Lower leg skin (tissue), 4 donors: ENCODE measurements around the gene TRIM75. TPM values are rescaled to one million over a fixed set of nuclear protein-coding genes. Genes with fewer than 3 reads are reported as not detected.
"Not testable (repeated sequence)": the region's sequence is repeated elsewhere in the genome, so short reads cannot be mapped to it uniquely, and the experiment has no call there.

Experiments used
- DNase-seq, 2 donors: peaks; one replicate each; pipeline ENCODE4 v3.0.0-alpha.2; 2019; ENCODE audit warnings: low spot score in 2 of 2
- H3K4me3 ChIP-seq: fragments of 200-600 bp; sonication (generic); 2 replicates; pipeline ENCODE4 v1.5.1; 2017; ENCODE audit warnings: mild to moderate bottlenecking, low read depth; ENCODE audit not compliant: poor library complexity, severe bottlenecking
- POLR2A ChIP-seq, 2 donors: fragments of 450-650 bp; IDR thresholded peaks; one replicate each; pipeline ENCODE4 v1.6.1; 2016 to 2017; ENCODE audit warnings: antibody characterized with exemption in 2 of 2, mild to moderate bottlenecking in 1 of 2, moderate library complexity in 1 of 2
- WGBS, 2 donors: methylation state at CpG; one replicate each; pipeline ENCODE4 v1.1.5; 2018; 5-methylcytosine and 5-hydroxymethylcytosine counted together
- intact Hi-C: fragments of 100-400 bp; cut with DNase I; formaldehyde crosslinking; loops from one replicate; pipeline ENCODE4 v1.15.0; 2023; ENCODE audit warnings: low total_unique reads
- total RNA-seq, 4 donors: library from RNA; depleted of rRNA; stranded (reverse); fragments of >200 nt; gene quantifications; one replicate each; pipeline ENCODE4 v1.1.0, GENCODE V29; 2016
- TF ChIP-seq, protein P1 (sequence below), 3 donors: fragments of 450-650 bp; IDR thresholded peaks; one replicate each; pipeline ENCODE4 v1.5.1; 2016; ENCODE audit warnings: antibody characterized with exemption in 3 of 3, mild to moderate bottlenecking in 3 of 3, moderate library complexity in 2 of 3

The TRIM75 gene
- total RNA-seq, 4 donors from 2014 or later = not detected

DNA sequence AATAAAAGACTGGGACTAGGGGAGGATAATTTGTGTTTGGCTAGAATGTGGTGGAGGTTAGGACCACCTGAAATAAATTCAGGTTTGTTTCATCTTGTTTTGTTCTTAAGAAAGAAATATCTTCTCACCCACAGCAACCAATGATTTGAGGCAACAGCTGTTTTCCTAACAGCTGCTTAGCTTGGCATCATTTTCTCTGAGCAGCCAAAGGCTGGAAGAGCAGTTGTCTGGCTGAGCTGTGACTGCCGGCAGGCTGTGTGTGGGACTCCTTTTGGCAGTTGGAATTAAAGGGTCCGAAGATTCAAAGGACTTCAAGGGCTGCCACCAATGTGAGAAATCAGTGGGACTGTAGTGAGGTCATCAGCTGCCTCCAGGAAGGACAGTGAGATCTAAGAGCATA is 5.0 kb downstream of the TRIM75 start:
- H3K4me3 ChIP-seq = no peak overlapping the region
- intact Hi-C loops = no loop called here
- TF ChIP-seq, protein P1, sequence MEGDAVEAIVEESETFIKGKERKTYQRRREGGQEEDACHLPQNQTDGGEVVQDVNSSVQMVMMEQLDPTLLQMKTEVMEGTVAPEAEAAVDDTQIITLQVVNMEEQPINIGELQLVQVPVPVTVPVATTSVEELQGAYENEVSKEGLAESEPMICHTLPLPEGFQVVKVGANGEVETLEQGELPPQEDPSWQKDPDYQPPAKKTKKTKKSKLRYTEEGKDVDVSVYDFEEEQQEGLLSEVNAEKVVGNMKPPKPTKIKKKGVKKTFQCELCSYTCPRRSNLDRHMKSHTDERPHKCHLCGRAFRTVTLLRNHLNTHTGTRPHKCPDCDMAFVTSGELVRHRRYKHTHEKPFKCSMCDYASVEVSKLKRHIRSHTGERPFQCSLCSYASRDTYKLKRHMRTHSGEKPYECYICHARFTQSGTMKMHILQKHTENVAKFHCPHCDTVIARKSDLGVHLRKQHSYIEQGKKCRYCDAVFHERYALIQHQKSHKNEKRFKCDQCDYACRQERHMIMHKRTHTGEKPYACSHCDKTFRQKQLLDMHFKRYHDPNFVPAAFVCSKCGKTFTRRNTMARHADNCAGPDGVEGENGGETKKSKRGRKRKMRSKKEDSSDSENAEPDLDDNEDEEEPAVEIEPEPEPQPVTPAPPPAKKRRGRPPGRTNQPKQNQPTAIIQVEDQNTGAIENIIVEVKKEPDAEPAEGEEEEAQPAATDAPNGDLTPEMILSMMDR (IDR thresholded peaks at IDR 0.05) = no peak
- TF ChIP-seq POLR2A (IDR thresholded peaks at IDR 0.05) = no peak
- 67 to 76% methylated on average over 2 of the region's 2 CpGs for WGBS, 2 donors
- DNase-seq = no peak

- no peak overlapping the region for H3K4me3 ChIP-seq
- DNase-seq = no peak
- WGBS, 2 donors = 75 to 79% methylated on average over 4 of the region's 4 CpGs
- TF ChIP-seq, protein P1 (IDR thresholded peaks at IDR 0.05) = no peak
- no peak for TF ChIP-seq POLR2A (IDR thresholded peaks at IDR 0.05)
- intact Hi-C loops = no loop called here
Measured at GRCh38 chr4:165059386-165059785, 5.7 kb downstream of the TRIM75 start.

GRCh38 chr4:165060938-165061337 is 7.3 kb downstream of the TRIM75 start:
- no peak for TF ChIP-seq POLR2A (IDR thresholded peaks at IDR 0.05)
- TF ChIP-seq, protein P1 (IDR thresholded peaks at IDR 0.05) = no peak
- 31 to 37% methylated on average over 1 of the region's 1 CpG for WGBS, 2 donors
- DNase-seq = no peak
- H3K4me3 ChIP-seq = no peak overlapping the region
- intact Hi-C loops = no loop called here

DNA sequence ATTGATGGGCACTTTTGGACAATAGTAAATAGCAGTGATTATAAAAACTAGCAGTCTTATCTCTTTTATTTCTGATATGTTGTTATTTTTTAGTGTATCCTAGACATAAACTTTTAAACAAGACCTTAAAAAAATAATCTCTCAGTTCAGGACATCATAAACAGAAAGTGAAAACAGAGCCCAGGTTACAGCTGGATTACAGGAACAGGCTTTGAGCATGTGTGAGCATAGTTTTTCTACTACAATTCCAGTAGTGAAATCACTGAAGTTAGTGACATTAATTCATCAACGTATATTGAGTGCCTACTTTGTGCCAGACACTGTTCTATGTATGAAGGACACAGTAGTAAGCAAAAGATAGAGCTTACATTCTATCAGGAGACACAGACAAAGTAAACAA is 16.9 kb downstream of the TRIM75 start:
- TF ChIP-seq, protein P1 (IDR thresholded peaks at IDR 0.05) = no peak
- TF ChIP-seq POLR2A (IDR thresholded peaks at IDR 0.05) = no peak
- intact Hi-C loops = no loop called here
- DNase-seq = no peak
- 70 to 73% methylated on average over 1 of the region's 1 CpG for WGBS, 2 donors
- no peak overlapping the region for H3K4me3 ChIP-seq

- DNase-seq, H3K4me3 ChIP-seq, intact Hi-C loops: not testable (repeated sequence)
- WGBS, 2 donors = 68% methylated on average over 11 of the region's 11 CpGs
Measured at GRCh38 chr4:165073346-165073745, 19.7 kb downstream of the TRIM75 start.

- no peak for DNase-seq
- no peak overlapping the region for H3K4me3 ChIP-seq
- intact Hi-C loops = no loop called here
- 89 to 92% methylated on average over 5 of the region's 5 CpGs for WGBS, 2 donors
- no peak for TF ChIP-seq POLR2A (IDR thresholded peaks at IDR 0.05)
- TF ChIP-seq, protein P1 (IDR thresholded peaks at IDR 0.05) = no peak
Measured at GRCh38 chr4:165077034-165077578, 23.4 kb downstream of the TRIM75 start.
